Mammary epithelial cell (primary cell): ENCODE data around the gene AQP9.

ENCODE experiments used
- EZH2 ChIP-seq: IDR thresholded peaks from 2 replicates; pipeline ENCODE4 v1.6.1; 2012; ENCODE audit warnings: low read length, inconsistent platforms, borderline replicate concordance
- TF ChIP-seq, protein P1 (sequence below), 2 donors: IDR thresholded peaks in 1 of 2; conservative IDR thresholded peaks in 1 of 2; 2 replicates each; pipeline ENCODE4 v1.5.1; 2011 to 2012; ENCODE audit warnings: inconsistent platforms in 2 of 2, low read length in 2 of 2, mild to moderate bottlenecking in 2 of 2, control low read depth in 1 of 2, low read depth in 1 of 2; ENCODE audit not compliant: insufficient read depth in 1 of 2; ENCODE audit errors: extremely low read depth in 1 of 2

DNA sequence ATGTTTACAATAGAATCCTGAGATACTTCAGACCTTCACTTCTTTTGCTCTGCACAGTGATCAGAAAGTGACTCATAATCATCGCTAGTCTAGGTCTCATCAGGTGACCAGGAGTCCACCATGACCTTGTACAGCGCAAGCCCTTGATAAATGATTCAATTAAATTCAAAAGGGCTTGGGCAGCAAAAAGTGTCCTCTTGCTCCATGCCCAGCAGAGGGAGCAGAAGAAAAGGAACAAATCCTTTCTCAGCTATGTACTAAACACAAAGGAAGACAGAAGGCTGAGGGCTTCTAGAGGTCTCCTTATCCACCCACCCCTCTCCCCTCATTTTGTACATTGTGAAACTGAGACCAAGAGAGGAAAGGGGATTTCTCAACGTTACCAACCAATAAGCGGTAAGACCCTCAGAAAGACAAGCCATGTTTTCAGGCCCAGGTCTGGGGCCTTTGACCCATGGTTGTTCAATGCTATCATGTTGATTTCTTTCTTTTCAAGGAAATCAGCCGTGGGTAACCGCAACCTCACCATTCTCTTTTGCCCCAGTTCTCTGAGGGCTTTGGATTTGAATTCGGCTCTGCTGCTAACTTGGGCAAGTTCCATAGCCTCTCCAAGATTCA, 74.8 kb downstream of the AQP9 start:
- TF ChIP-seq, protein P1, sequence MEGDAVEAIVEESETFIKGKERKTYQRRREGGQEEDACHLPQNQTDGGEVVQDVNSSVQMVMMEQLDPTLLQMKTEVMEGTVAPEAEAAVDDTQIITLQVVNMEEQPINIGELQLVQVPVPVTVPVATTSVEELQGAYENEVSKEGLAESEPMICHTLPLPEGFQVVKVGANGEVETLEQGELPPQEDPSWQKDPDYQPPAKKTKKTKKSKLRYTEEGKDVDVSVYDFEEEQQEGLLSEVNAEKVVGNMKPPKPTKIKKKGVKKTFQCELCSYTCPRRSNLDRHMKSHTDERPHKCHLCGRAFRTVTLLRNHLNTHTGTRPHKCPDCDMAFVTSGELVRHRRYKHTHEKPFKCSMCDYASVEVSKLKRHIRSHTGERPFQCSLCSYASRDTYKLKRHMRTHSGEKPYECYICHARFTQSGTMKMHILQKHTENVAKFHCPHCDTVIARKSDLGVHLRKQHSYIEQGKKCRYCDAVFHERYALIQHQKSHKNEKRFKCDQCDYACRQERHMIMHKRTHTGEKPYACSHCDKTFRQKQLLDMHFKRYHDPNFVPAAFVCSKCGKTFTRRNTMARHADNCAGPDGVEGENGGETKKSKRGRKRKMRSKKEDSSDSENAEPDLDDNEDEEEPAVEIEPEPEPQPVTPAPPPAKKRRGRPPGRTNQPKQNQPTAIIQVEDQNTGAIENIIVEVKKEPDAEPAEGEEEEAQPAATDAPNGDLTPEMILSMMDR (conservative IDR thresholded peaks at IDR 0.05 in 1 of 2, IDR thresholded peaks at IDR 0.05 in 1 of 2; ENCODE audit: extremely low read depth in 1 of 2, insufficient read depth in 1 of 2, low read depth in 1 of 2, low read length in 2 of 2), result peak; percentile 24 to 44
- no peak for TF ChIP-seq EZH2
